ENCODE data around the gene C6.

C6 gene

GRCh38 chr5:41118177-41118576, 95.2 kb downstream of the C6 start:
- DNase-seq: no peak

- DNase-seq: no peak
These were observed 98.1 kb downstream of the C6 start for GRCh38 chr5:41115281-41115680.

GRCh38 chr5:41112486-41113455, 100.6 kb downstream of the C6 start:
- no peak for DNase-seq

- DNase-seq: no peak
These were observed 104.1 kb downstream of the C6 start for GRCh38 chr5:41109186-41109585.

- no peak for DNase-seq
These were observed 111.0 kb downstream of the C6 start for GRCh38 chr5:41102341-41102740.

- no peak for DNase-seq
These were observed 115.7 kb downstream of the C6 start for GRCh38 chr5:41097642-41098041.

- DNase-seq: no peak
These were observed 117.8 kb downstream of the C6 start for GRCh38 chr5:41095324-41096101.

- DNase-seq: no peak
These were observed 118.5 kb downstream of the C6 start for GRCh38 chr5:41094871-41095270.

- no peak for DNase-seq
These were observed 119.5 kb downstream of the C6 start for GRCh38 chr5:41093803-41094202.

All from CD4-positive, alpha-beta T cell treated with Interleukin-17A for 1 hour (primary cell).